Gastroesophageal sphincter (tissue), 3 donors: ENCODE data around the gene METRNL.

Experiments
- EP300 ChIP-seq: sonication (generic); formaldehyde crosslinking; IDR thresholded peaks from one replicate; pipeline ENCODE4 v1.6.1; 2017; ENCODE audit warnings: antibody characterized with exemption, mild to moderate bottlenecking
- POLR2A ChIP-seq, 2 donors: fragments of 450-650 bp; IDR thresholded peaks; one replicate each; pipeline ENCODE4 v1.6.1; 2017; ENCODE audit warnings: antibody characterized with exemption in 2 of 2, mild to moderate bottlenecking in 2 of 2, moderate library complexity in 1 of 2
- POLR2AphosphoS5 ChIP-seq: sonication (generic); formaldehyde crosslinking; IDR thresholded peaks from one replicate; pipeline ENCODE4 v1.6.1; 2017; ENCODE audit warnings: antibody characterized with exemption
- TF ChIP-seq, protein P1 (sequence below), 4 experiments: fragments of 200-600 bp in 2 of 4; fragments of 450-650 bp in 2 of 4; sonication (generic) in 1 of 4; IDR thresholded peaks; one replicate each; pipeline ENCODE4 v1.5.1; 2017 to 2019; ENCODE audit warnings: antibody characterized with exemption in 4 of 4, mild to moderate bottlenecking in 2 of 4, moderate library complexity in 2 of 4

DNA sequence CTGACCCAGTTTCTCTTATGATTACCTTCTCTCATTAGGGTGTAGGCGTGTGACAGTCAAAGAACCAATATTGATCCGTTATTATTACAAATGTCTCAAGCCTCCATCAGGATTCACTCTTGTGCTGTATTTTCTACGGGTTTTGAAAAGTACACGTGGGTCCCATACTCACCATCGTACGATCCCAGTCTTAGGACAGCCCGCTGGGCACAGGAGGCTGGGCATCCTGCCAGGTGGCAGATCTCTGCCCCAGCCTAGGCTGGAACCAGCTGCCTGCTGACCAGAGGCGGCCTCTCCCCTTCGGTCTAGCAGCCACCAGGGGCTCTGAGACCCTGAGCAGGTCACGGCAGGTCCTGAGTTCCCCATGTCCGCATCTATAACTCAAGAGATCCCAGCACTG is 2.0 kb upstream of the METRNL start:
- TF ChIP-seq, protein P1, sequence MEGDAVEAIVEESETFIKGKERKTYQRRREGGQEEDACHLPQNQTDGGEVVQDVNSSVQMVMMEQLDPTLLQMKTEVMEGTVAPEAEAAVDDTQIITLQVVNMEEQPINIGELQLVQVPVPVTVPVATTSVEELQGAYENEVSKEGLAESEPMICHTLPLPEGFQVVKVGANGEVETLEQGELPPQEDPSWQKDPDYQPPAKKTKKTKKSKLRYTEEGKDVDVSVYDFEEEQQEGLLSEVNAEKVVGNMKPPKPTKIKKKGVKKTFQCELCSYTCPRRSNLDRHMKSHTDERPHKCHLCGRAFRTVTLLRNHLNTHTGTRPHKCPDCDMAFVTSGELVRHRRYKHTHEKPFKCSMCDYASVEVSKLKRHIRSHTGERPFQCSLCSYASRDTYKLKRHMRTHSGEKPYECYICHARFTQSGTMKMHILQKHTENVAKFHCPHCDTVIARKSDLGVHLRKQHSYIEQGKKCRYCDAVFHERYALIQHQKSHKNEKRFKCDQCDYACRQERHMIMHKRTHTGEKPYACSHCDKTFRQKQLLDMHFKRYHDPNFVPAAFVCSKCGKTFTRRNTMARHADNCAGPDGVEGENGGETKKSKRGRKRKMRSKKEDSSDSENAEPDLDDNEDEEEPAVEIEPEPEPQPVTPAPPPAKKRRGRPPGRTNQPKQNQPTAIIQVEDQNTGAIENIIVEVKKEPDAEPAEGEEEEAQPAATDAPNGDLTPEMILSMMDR (IDR thresholded peaks at IDR 0.05) = no peak
- TF ChIP-seq POLR2A (IDR thresholded peaks at IDR 0.05) (no peak), EP300 (no peak), POLR2AphosphoS5 (no peak)
